ENCODE measurements around the gene DNER. TPM values are rescaled to one million over a fixed set of nuclear protein-coding genes. Genes with fewer than 3 reads are reported as not detected.

Gene DNER
- total and polyA plus RNA-seq, 2 donors (not counting 3 experiments of a cell fraction or from before 2014, with no cell fraction given), result 0.01 TPM; not detected in 1

DNA sequence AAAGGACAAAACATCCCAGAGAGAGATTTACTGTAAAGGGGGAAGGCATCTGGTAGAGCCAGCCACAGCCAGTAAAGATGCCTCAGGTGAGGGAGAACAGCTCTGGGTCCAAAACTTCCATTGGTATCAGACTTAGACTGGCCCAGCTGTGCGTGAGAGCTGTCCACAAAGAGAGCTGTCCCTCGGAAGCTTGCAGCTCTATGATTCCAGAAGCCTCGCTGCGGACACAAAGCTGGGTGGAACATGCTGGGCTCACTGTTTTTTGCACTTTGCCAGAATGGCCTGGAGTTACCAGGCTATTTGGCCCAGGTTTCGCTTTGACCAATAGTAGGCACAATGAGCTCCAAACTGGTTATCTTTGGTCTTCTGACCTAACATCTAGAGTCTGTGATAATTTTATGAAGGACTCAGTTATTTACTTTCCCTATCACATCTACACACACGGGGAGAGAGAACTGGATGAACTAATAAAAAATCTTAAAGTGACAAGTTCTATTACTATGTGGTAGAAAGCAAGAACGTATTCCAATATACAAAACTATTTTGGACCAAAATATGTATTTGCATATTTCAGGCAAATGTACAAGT is 101.9 kb downstream of the DNER start:
- Histone ChIP-seq H4K20me1 (replicated peaks; ENCODE audit: control insufficient read depth, extremely low read depth, insufficient read depth, low read length) (no peaks in the 10 kb centered on the region), H2AFZ (ENCODE audit: low read depth, low read length) (no peak overlapping the region), H3K27ac (ENCODE audit: insufficient read depth, low read depth, low read length) (no peak overlapping the region), H3K4me1 (ENCODE audit: control insufficient read depth, extremely low read depth, insufficient read depth, low read length) (no peaks in the 10 kb centered on the region), H3K79me2 (ENCODE audit: control insufficient read depth, insufficient read depth, low read length) (no peaks in the 10 kb centered on the region), H3K36me3 (ENCODE audit: control insufficient read depth in 2 of 2, extremely low read depth in 1 of 2, insufficient read depth in 2 of 2, low read length in 2 of 2) (no peaks in the 10 kb centered on the region), H3K9me1 (replicated peaks; ENCODE audit: control insufficient read depth, extremely low read depth, insufficient read depth, low read length) (no peaks in the 10 kb centered on the region), H3K9me3 (replicated peaks; ENCODE audit: control insufficient read depth, insufficient read depth, low read length) (no peaks in the 10 kb centered on the region), H3K9ac (replicated peaks; ENCODE audit: extremely low read depth, insufficient read depth, low read length) (no peak overlapping the region), H3K27me3 (ENCODE audit: control insufficient read depth in 2 of 2, insufficient read depth in 2 of 2, low read length in 2 of 2) (no peaks in the 10 kb centered on the region), H3K4me3 (replicated peaks in 1 of 3; ENCODE audit: insufficient read depth in 1 of 3, low read depth in 1 of 3, low read length in 3 of 3) (no peak overlapping the region), H3K4me2 (ENCODE audit: insufficient read depth, low read length) (no peak overlapping the region)
- intact Hi-C loops (cut with micrococcal nuclease) (no loop called here), dilution Hi-C loops (cut with MboI; ENCODE audit: extremely low pct_ligation_motif_present, low sequenced_read_pairs) (no loop called here)
- FAIRE-seq, result no peak
- no TSS peak for BruUV-seq (replicated peaks)
- TF ChIP-seq, protein P1, sequence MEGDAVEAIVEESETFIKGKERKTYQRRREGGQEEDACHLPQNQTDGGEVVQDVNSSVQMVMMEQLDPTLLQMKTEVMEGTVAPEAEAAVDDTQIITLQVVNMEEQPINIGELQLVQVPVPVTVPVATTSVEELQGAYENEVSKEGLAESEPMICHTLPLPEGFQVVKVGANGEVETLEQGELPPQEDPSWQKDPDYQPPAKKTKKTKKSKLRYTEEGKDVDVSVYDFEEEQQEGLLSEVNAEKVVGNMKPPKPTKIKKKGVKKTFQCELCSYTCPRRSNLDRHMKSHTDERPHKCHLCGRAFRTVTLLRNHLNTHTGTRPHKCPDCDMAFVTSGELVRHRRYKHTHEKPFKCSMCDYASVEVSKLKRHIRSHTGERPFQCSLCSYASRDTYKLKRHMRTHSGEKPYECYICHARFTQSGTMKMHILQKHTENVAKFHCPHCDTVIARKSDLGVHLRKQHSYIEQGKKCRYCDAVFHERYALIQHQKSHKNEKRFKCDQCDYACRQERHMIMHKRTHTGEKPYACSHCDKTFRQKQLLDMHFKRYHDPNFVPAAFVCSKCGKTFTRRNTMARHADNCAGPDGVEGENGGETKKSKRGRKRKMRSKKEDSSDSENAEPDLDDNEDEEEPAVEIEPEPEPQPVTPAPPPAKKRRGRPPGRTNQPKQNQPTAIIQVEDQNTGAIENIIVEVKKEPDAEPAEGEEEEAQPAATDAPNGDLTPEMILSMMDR (IDR thresholded peaks at IDR 0.05; ENCODE audit: extremely low read depth in 1 of 2, insufficient read depth in 1 of 2, low read depth in 1 of 2, low read length in 2 of 2), result no peak
- no peak for TF ChIP-seq FOS (IDR thresholded peaks at IDR 0.05; ENCODE audit: borderline replicate concordance, insufficient read depth, low read length)
- TF ChIP-seq, protein P2, sequence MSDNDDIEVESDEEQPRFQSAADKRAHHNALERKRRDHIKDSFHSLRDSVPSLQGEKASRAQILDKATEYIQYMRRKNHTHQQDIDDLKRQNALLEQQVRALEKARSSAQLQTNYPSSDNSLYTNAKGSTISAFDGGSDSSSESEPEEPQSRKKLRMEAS (IDR thresholded peaks at IDR 0.05; ENCODE audit: insufficient read depth, insufficient read length), result no peak
- no peak for TF ChIP-seq JUN (IDR thresholded peaks at IDR 0.05; ENCODE audit: borderline replicate concordance, insufficient read depth, insufficient read length, low read depth)
- TF ChIP-seq MYC (IDR thresholded peaks at IDR 0.05; ENCODE audit: low read depth, low read length), result no peak
- no peak for TF ChIP-seq POLR2A (IDR thresholded peaks at IDR 0.05; ENCODE audit: low read depth, low read length)
- TF ChIP-seq EZH2 (IDR thresholded peaks at IDR 0.05; ENCODE audit: borderline replicate concordance, low read depth, low read length, severe bottlenecking), result no peak
- no peak for TF ChIP-seq POLR2AphosphoS5 (IDR thresholded peaks at IDR 0.05; ENCODE audit: insufficient read depth, low read depth, low read length)
- TF ChIP-seq GATA2 (IDR thresholded peaks at IDR 0.05; ENCODE audit: insufficient read depth, insufficient read length, low read depth, low read length), result no peak
- POLR2A ChIA-PET, result no interaction called here
- no peak for DNase-seq (ENCODE audit: low read depth, low spot score)
- CTCF ChIA-PET, result no interaction called here
